WTC11 (cell line): ENCODE results near the gene CALN1.

Experiments used
- CBFB ChIP-seq: sonication (generic); formaldehyde crosslinking; IDR thresholded peaks from 2 replicates; pipeline ENCODE4 v1.8.1; 2022; ENCODE audit warnings: mild to moderate bottlenecking, low read depth, missing genetic modification reagents
- CTCF ChIP-seq: fragments of 200-600 bp; IDR thresholded peaks from 2 replicates; pipeline ENCODE4 v1.8.0; 2022; ENCODE audit warnings: antibody characterized with exemption
- IRF1 ChIP-seq: sonication (generic); formaldehyde crosslinking; IDR thresholded peaks from 2 replicates; pipeline ENCODE4 v1.8.0; 2023; ENCODE audit warnings: missing genetic modification reagents
- MAX ChIP-seq: sonication (generic); formaldehyde crosslinking; IDR thresholded peaks from 2 replicates; pipeline ENCODE4 v1.8.0; 2022; ENCODE audit warnings: mild to moderate bottlenecking, missing genetic modification reagents
- NR2C2 ChIP-seq: sonication (generic); formaldehyde crosslinking; IDR thresholded peaks from 2 replicates; pipeline ENCODE4 v1.8.0; 2022; ENCODE audit warnings: mild to moderate bottlenecking, missing genetic modification reagents
- PRDM15 ChIP-seq: sonication (generic); formaldehyde crosslinking; IDR thresholded peaks from 2 replicates; pipeline ENCODE4 v1.8.0; 2022; ENCODE audit warnings: missing genetic modification reagents
- RELA ChIP-seq: sonication (generic); formaldehyde crosslinking; IDR thresholded peaks from 2 replicates; pipeline ENCODE4 v1.8.1; 2022; ENCODE audit warnings: missing genetic modification reagents, mild to moderate bottlenecking, borderline replicate concordance
- ZBTB21 ChIP-seq: sonication (generic); formaldehyde crosslinking; IDR thresholded peaks from 2 replicates; pipeline ENCODE4 v1.8.1; 2023; ENCODE audit warnings: mild to moderate bottlenecking, missing genetic modification reagents, borderline replicate concordance
- ZNF232 ChIP-seq: sonication (generic); formaldehyde crosslinking; IDR thresholded peaks from 2 replicates; pipeline ENCODE4 v1.8.0; 2022; ENCODE audit warnings: mild to moderate bottlenecking, missing genetic modification reagents
- ZNF281 ChIP-seq: sonication (generic); formaldehyde crosslinking; IDR thresholded peaks from 2 replicates; pipeline ENCODE4 v1.8.0; 2023; ENCODE audit warnings: mild to moderate bottlenecking, missing genetic modification reagents
- ZNF423 ChIP-seq: fragments of 250-450 bp; sonication (Bioruptor Pico); IDR thresholded peaks from 2 replicates; pipeline ENCODE4 v2.1.2; 2022; ENCODE audit warnings: mild to moderate bottlenecking, moderate library complexity

- no peak for TF ChIP-seq IRF1 (CRISPR knock-in tag)
- no peak for TF ChIP-seq CTCF
- no peak for TF ChIP-seq ZNF232 (CRISPR knock-in tag)
- TF ChIP-seq CBFB (CRISPR knock-in tag), result no peak
- TF ChIP-seq ZNF281 (CRISPR knock-in tag), result no peak
- no peak for TF ChIP-seq RELA
- TF ChIP-seq ZNF423 (CRISPR knock-in tag), result no peak
- no peak for TF ChIP-seq MAX (CRISPR knock-in tag)
- TF ChIP-seq NR2C2 (CRISPR knock-in tag), result no peak
- no peak for TF ChIP-seq PRDM15 (CRISPR knock-in tag)
- no peak for TF ChIP-seq ZBTB21
Observed at GRCh38 chr7:72030994-72031667, 381.0 kb downstream of the CALN1 start.
